A549 (cell line): ENCODE results near the gene EVPL.

Experiments
- CEBPB ChIP-seq, 2 experiments: fragments of >200 bp in 1 of 2; sonication (Bioruptor Twin) in 1 of 2; formaldehyde crosslinking in 1 of 2; IDR thresholded peaks; 2 replicates each; pipeline ENCODE4 v1.6.1; 2012 to 2016
- CTCF ChIP-seq: fragments of >200 bp; sonication (Bioruptor Twin); formaldehyde crosslinking; IDR thresholded peaks from 3 replicates; pipeline ENCODE4 v1.5.1; 2016
- EHF ChIP-seq: fragments of 250-450 bp; sonication (Bioruptor Pico); IDR thresholded peaks from 2 replicates; pipeline ENCODE4 v1.5.0; 2020; ENCODE audit warnings: mild to moderate bottlenecking
- MAZ ChIP-seq: fragments of 150-350 bp; IDR thresholded peaks from 2 replicates; pipeline ENCODE4 v1.6.1; 2014; ENCODE audit warnings: antibody characterized with exemption, low read depth, low read length, borderline replicate concordance
- MYC ChIP-seq: IDR thresholded peaks from 2 replicates; pipeline ENCODE4 v1.6.1; 2012; ENCODE audit warnings: mild to moderate bottlenecking, inconsistent platforms, low read length, improper control_type of control experiment, borderline replicate concordance
- NFE2L2 ChIP-seq: fragments of 150-350 bp; conservative IDR thresholded peaks from 2 replicates; pipeline ENCODE4 v1.6.1; 2014; ENCODE audit warnings: low read length
- USF2 ChIP-seq: fragments of 450-650 bp; IDR thresholded peaks from 2 replicates; pipeline ENCODE4 v1.6.1; 2014; ENCODE audit warnings: antibody characterized with exemption

GRCh38 chr17:76038050-76038449, 10.9 kb upstream of the EVPL start:
- TF ChIP-seq CTCF (no peak), MAZ (no peak), NFE2L2 (no peak), USF2 (no peak), CEBPB (IDR thresholded peaks at IDR 0.05) (no peak), MYC (no peak), EHF (CRISPR knock-in tag) (no peak)
